PC-9 (cell line): ENCODE data around the gene RTP3.

Experiments
- EZH2 ChIP-seq: fragments of 200-600 bp; sonication (generic); IDR thresholded peaks from 2 replicates; pipeline ENCODE4 v1.8.0; 2017; ENCODE audit warnings: antibody characterized with exemption, low read depth
- TF ChIP-seq, protein P1 (sequence below): fragments of 200-600 bp; sonication (generic); conservative IDR thresholded peaks from 2 replicates; pipeline ENCODE4 v1.6.1; 2017; ENCODE audit warnings: mixed run types, antibody characterized with exemption, mild to moderate bottlenecking, moderate library complexity

DNA sequence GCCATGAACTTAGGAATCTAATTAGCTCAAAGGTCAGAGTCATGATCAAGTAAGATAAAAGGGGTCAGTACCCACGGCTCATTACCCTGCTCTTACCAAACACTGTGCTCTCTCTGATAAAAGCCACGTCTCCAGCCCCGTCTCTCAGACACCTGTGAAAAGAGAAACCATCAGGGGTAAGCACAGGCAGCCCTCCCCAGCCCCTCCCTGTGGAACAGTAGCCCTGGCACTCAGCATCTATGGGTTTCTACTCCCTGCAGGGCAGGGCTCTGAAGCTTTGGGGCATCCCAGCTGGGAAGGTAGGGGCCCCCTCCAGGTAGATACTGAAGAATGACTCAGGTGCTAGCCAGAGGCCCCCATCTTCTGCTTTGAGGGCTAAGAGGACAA, 43.6 kb upstream of the RTP3 start:
- TF ChIP-seq, protein P1, sequence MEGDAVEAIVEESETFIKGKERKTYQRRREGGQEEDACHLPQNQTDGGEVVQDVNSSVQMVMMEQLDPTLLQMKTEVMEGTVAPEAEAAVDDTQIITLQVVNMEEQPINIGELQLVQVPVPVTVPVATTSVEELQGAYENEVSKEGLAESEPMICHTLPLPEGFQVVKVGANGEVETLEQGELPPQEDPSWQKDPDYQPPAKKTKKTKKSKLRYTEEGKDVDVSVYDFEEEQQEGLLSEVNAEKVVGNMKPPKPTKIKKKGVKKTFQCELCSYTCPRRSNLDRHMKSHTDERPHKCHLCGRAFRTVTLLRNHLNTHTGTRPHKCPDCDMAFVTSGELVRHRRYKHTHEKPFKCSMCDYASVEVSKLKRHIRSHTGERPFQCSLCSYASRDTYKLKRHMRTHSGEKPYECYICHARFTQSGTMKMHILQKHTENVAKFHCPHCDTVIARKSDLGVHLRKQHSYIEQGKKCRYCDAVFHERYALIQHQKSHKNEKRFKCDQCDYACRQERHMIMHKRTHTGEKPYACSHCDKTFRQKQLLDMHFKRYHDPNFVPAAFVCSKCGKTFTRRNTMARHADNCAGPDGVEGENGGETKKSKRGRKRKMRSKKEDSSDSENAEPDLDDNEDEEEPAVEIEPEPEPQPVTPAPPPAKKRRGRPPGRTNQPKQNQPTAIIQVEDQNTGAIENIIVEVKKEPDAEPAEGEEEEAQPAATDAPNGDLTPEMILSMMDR, result no peak
- no peak for TF ChIP-seq EZH2
